Kidney glomerular epithelial cell (primary cell): ENCODE data around the gene CIB4.
"Not testable (repeated sequence)": the region's sequence is repeated elsewhere in the genome, so short reads cannot be mapped to it uniquely, and the experiment has no call there.

ENCODE experiments used
- DNase-seq: peaks from one replicate; lab custom pipeline; 2025; lab: John Stamatoyannopoulos, UW

Gene CIB4

GRCh38 chr2:26568076-26568890 lies 72.9 kb downstream of the CIB4 start:
- no peak for DNase-seq

GRCh38 chr2:26567534-26567933 lies 73.6 kb downstream of the CIB4 start:
- no peak for DNase-seq

GRCh38 chr2:26566731-26567130 lies 74.4 kb downstream of the CIB4 start:
- not testable (repeated sequence) for DNase-seq

GRCh38 chr2:26566081-26566375 lies 75.1 kb downstream of the CIB4 start:
- DNase-seq: no peak

- DNase-seq: no peak
These were observed 77.0 kb downstream of the CIB4 start for GRCh38 chr2:26564121-26564644.

GRCh38 chr2:26563686-26564085 lies 77.5 kb downstream of the CIB4 start:
- DNase-seq: no peak

GRCh38 chr2:26562811-26563645 lies 78.1 kb downstream of the CIB4 start:
- peak; percentile 80 for DNase-seq

- peak; percentile 15 for DNase-seq
These were observed 79.0 kb downstream of the CIB4 start for GRCh38 chr2:26561918-26562810.

GRCh38 chr2:26561376-26561775 lies 79.8 kb downstream of the CIB4 start:
- no peak for DNase-seq

GRCh38 chr2:26560892-26561291 lies 80.3 kb downstream of the CIB4 start:
- no peak for DNase-seq

GRCh38 chr2:26559556-26559955 lies 81.6 kb downstream of the CIB4 start:
- no peak for DNase-seq

GRCh38 chr2:26559044-26559405 lies 82.1 kb downstream of the CIB4 start:
- no peak for DNase-seq

- peak; percentile 5 for DNase-seq
These were observed 82.7 kb downstream of the CIB4 start for GRCh38 chr2:26558271-26559043.

- DNase-seq: no peak
These were observed 83.8 kb downstream of the CIB4 start for GRCh38 chr2:26557244-26557925.

GRCh38 chr2:26556309-26557243 lies 84.6 kb downstream of the CIB4 start:
- DNase-seq: no peak

- DNase-seq: no peak
These were observed 85.7 kb downstream of the CIB4 start for GRCh38 chr2:26555246-26556133.

GRCh38 chr2:26552641-26553374 lies 88.4 kb downstream of the CIB4 start:
- DNase-seq: no peak
